HepG2 (cell line): ENCODE measurements around the gene RUNX2. TPM values are rescaled to one million over a fixed set of nuclear protein-coding genes. Genes with fewer than 3 reads are reported as not detected.

Experiments used
- ATAC-seq: fragments of 200-7000 bp; cut with Tn5 transposase; 3 replicates; pipeline ENCODE4 v1.9.1; 2020; ENCODE audit warnings: mild to moderate bottlenecking, moderate library complexity
- BruUV-seq: library from RNA; stranded (reverse); fragments of 400-500 nt; replicated peaks from 2 replicates; lab custom pipeline; 2021; lab: Mats Ljungman, UMichigan
- CTCF ChIA-PET: fragments of 300-600 bp; formaldehyde crosslinking; extraction: SDS; loops from one replicate; lab custom pipeline; 2021; ENCODE audit warnings: low total read pairs, inconsistent platforms, low intra/inter-chr PET ratio; lab: Yijun Ruan, JAX
- POLR2A ChIA-PET: fragments of 350-600 bp; sonication (Branson Sonifier 250); formaldehyde crosslinking; loops from one replicate; lab custom pipeline; 2020; ENCODE audit warnings: antibody characterized with exemption, inconsistent platforms; lab: Yijun Ruan, JAX
- DNase-seq: peaks from one replicate; pipeline ENCODE4 v3.0.0-alpha.2; 2015; ENCODE audit warnings: low spot score
- FAIRE-seq: peaks from 3 replicates; lab custom pipeline; 2011; peaks lifted over from hg19 to GRCh38; lab: Jason Lieb, UNC
- H2AFZ ChIP-seq: one replicate; pipeline ENCODE4 v1.6.1; 2011; ENCODE audit warnings: low read length, inconsistent platforms
- H3K27ac ChIP-seq: fragments of 300-600 bp; 3 replicates; pipeline ENCODE4 v1.8.0; 2011; ENCODE audit warnings: mixed run types, mild to moderate bottlenecking, mixed read lengths, low read length, inconsistent platforms; ENCODE audit not compliant: insufficient read depth; ENCODE audit errors: extremely low read length
- H3K27me3 ChIP-seq, 2 experiments: fragments of 200-600 bp in 1 of 2; 2 replicates in 1 of 2; 3 replicates in 1 of 2; pipeline versions ENCODE4 v1.6.0 to v1.8.0; 2011; ENCODE audit warnings: low read length in 2 of 2, mild to moderate bottlenecking in 2 of 2, moderate library complexity in 2 of 2, inconsistent platforms in 1 of 2; ENCODE audit not compliant: insufficient read depth in 2 of 2, control insufficient read depth in 1 of 2
- H3K36me3 ChIP-seq, 2 experiments: fragments of 200-600 bp in 1 of 2; replicated peaks in 1 of 2; 2 replicates in 1 of 2; 3 replicates in 1 of 2; pipeline versions ENCODE4 v1.5.1 to v1.8.0; 2011; ENCODE audit warnings: low read length in 2 of 2, inconsistent platforms in 1 of 2; ENCODE audit not compliant: insufficient read depth in 2 of 2, control insufficient read depth in 1 of 2
- H3K4me1 ChIP-seq: 2 replicates; pipeline ENCODE4 v1.5.1; 2012; ENCODE audit warnings: low read length, inconsistent platforms; ENCODE audit not compliant: insufficient read depth
- H3K4me2 ChIP-seq: 2 replicates; pipeline ENCODE4 v1.6.0; 2011; ENCODE audit warnings: low read depth, low read length, inconsistent platforms
- H3K4me3 ChIP-seq, 3 experiments: fragments of 200-600 bp in 1 of 3; sonication (generic), shearing (Covaris generic) in 1 of 3; replicated peaks in 1 of 3; 2 replicates each; pipeline ENCODE4 v1.5.1; 2011 to 2016; ENCODE audit warnings: low read length in 3 of 3, inconsistent platforms in 2 of 3, low read depth in 2 of 3, mild to moderate bottlenecking in 2 of 3, control low read depth in 1 of 3, mixed read lengths in 1 of 3; ENCODE audit not compliant: insufficient read depth in 1 of 3
- H3K79me2 ChIP-seq: one replicate; pipeline ENCODE4 v1.6.1; 2011; ENCODE audit warnings: low read length, inconsistent platforms; ENCODE audit not compliant: insufficient read depth
- H3K9ac ChIP-seq: 2 replicates; pipeline ENCODE4 v1.6.0; 2011; ENCODE audit warnings: mild to moderate bottlenecking, low read depth, low read length, inconsistent platforms; ENCODE audit not compliant: insufficient read depth
- H3K9me3 ChIP-seq: 2 replicates; pipeline ENCODE4 v1.5.1; 2012; ENCODE audit warnings: mild to moderate bottlenecking, low read length
- H4K20me1 ChIP-seq: 2 replicates; pipeline ENCODE4 v1.6.0; 2011; ENCODE audit warnings: inconsistent platforms, mild to moderate bottlenecking, low read length, moderate library complexity; ENCODE audit not compliant: insufficient read depth
- CREB1 ChIP-seq, 2 experiments: fragments of 450-650 bp in 1 of 2; IDR thresholded peaks; 2 replicates each; pipeline ENCODE4 v1.6.1; 2016 to 2017; ENCODE audit warnings: control low read depth in 1 of 2, mild to moderate bottlenecking in 1 of 2, missing compliant biosample characterization in 1 of 2, missing genetic modification characterization in 1 of 2
- ETV6 ChIP-seq: sonication (generic); formaldehyde crosslinking; conservative IDR thresholded peaks from 2 replicates; pipeline ENCODE4 v1.4.0; 2020; ENCODE audit warnings: missing genetic modification reagents
- GATAD1 ChIP-seq: IDR thresholded peaks from 2 replicates; pipeline ENCODE4 v1.6.1; 2016; ENCODE audit warnings: missing genetic modification reagents, missing compliant biosample characterization
- HNRNPLL ChIP-seq: fragments of 200-400 bp; formaldehyde crosslinking; IDR thresholded peaks from 2 replicates; pipeline ENCODE4 v1.6.1; 2017; ENCODE audit warnings: mild to moderate bottlenecking, low read depth, low read length; ENCODE audit not compliant: poor library complexity, severe bottlenecking
- JUND ChIP-seq: sonication (generic); formaldehyde crosslinking; IDR thresholded peaks from 2 replicates; pipeline ENCODE4 v1.8.0; 2022; ENCODE audit warnings: mild to moderate bottlenecking, missing genetic modification reagents
- KAT8 ChIP-seq: IDR thresholded peaks from 2 replicates; pipeline ENCODE4 v1.6.1; 2016; ENCODE audit warnings: missing genetic modification reagents, missing compliant biosample characterization
- NFIC ChIP-seq: IDR thresholded peaks from 2 replicates; pipeline ENCODE4 v1.6.1; 2012; ENCODE audit warnings: mild to moderate bottlenecking, low read length, inconsistent platforms
- RELA ChIP-seq: sonication (generic); formaldehyde crosslinking; IDR thresholded peaks from 2 replicates; pipeline ENCODE4 v1.4.0; 2020; ENCODE audit warnings: missing genetic modification reagents
- RFX5 ChIP-seq: IDR thresholded peaks from 2 replicates; pipeline ENCODE4 v1.6.1; 2011; ENCODE audit warnings: low read depth, low read length, improper control_type of control experiment
- SUZ12 ChIP-seq: fragments of 150-350 bp; IDR thresholded peaks from 2 replicates; pipeline ENCODE4 v1.6.1; 2014; ENCODE audit warnings: low read depth, low read length
- TBX3 ChIP-seq: fragments of 450-650 bp; IDR thresholded peaks from 2 replicates; pipeline ENCODE4 v1.6.1; 2017; ENCODE audit warnings: antibody characterized with exemption, mild to moderate bottlenecking, inconsistent platforms, borderline replicate concordance
- ZEB1 ChIP-seq: IDR thresholded peaks from 2 replicates; pipeline ENCODE4 v1.6.1; 2012; ENCODE audit warnings: mild to moderate bottlenecking, low read depth, inconsistent platforms; ENCODE audit not compliant: insufficient replicate concordance
- ZNF331 ChIP-seq: sonication (generic); formaldehyde crosslinking; IDR thresholded peaks from 2 replicates; pipeline ENCODE4 v1.4.0; 2020; ENCODE audit warnings: missing genetic modification reagents
- ZNF44 ChIP-seq: sonication (generic); formaldehyde crosslinking; IDR thresholded peaks from 2 replicates; pipeline ENCODE4 v1.5.1; 2020; ENCODE audit warnings: mild to moderate bottlenecking, missing genetic modification reagents
- ZNF460 ChIP-seq: sonication (generic); formaldehyde crosslinking; IDR thresholded peaks from 2 replicates; pipeline ENCODE4 v1.5.1; 2020; ENCODE audit warnings: missing genetic modification reagents, mild to moderate bottlenecking, borderline replicate concordance
- ZSCAN30 ChIP-seq: sonication (generic); formaldehyde crosslinking; IDR thresholded peaks from 2 replicates; pipeline ENCODE4 v1.5.0; 2020; ENCODE audit warnings: mild to moderate bottlenecking, missing genetic modification reagents
- WGBS: methylation state at CpG from one replicate; pipeline ENCODE4 v1.1.6; 2017; ENCODE audit warnings: low lambda C conversion rate; 5-methylcytosine and 5-hydroxymethylcytosine counted together
- in situ Hi-C: cut with HindIII; loops from 2 replicates; pipeline ENCODE4 v1.10.0; 2017; ENCODE audit warnings: low pct_unique_long_range_greater_than_20kb; ENCODE audit not compliant: extremely low pct_ligation_motif_present
- intact Hi-C: fragments of 100-400 bp; cut with micrococcal nuclease; formaldehyde crosslinking; loops from one replicate; pipeline ENCODE4 v1.10.0; 2022; ENCODE audit not compliant: unreplicated experiment
- polyA plus RNA-seq, 8 experiments: library from polyadenylated mRNA; depleted of rRNA in 3 of 8; stranded (reverse) in 7 of 8; unstranded in 1 of 8; fragments of >200 nt; fragmentation: Illumina TruSeq in 4 of 8; extraction: Trizol in 4 of 8; gene quantifications; 2 replicates each; pipeline versions ENCODE4 v1.2.1 to v1.2.3, GENCODE V29; 2011 to 2016; ENCODE audit warnings: low read depth in 4 of 8, missing spikeins in 1 of 8, mixed read lengths in 1 of 8; ENCODE audit not compliant: insufficient read depth in 1 of 8
- total RNA-seq, 5 experiments: library from RNA; depleted of rRNA; stranded (reverse); fragments of >200 nt; fragmentation: Illumina TruSeq; extraction: Trizol; gene quantifications; 2 replicates each; pipeline ENCODE4 v1.2.3, GENCODE V29; 2016; ENCODE audit warnings: low read depth in 1 of 5
- TF ChIP-seq, protein P1 (sequence below): IDR thresholded peaks from 2 replicates; pipeline ENCODE4 v1.6.1; 2016; ENCODE audit warnings: low read depth, borderline replicate concordance
- TF ChIP-seq, protein P2 (sequence below): IDR thresholded peaks from 2 replicates; pipeline ENCODE4 v1.6.1; 2016; ENCODE audit warnings: low read depth
- TF ChIP-seq, protein P3 (sequence below): sonication (generic); formaldehyde crosslinking; IDR thresholded peaks from 2 replicates; pipeline ENCODE4 v1.4.0; 2020; ENCODE audit warnings: mild to moderate bottlenecking, low read depth, missing genetic modification reagents

Gene RUNX2
- total and polyA plus RNA-seq, 2 of the 13 experiments (the other 11 are each of a cell fraction or from before 2014, with no cell fraction given) = not detected

DNA sequence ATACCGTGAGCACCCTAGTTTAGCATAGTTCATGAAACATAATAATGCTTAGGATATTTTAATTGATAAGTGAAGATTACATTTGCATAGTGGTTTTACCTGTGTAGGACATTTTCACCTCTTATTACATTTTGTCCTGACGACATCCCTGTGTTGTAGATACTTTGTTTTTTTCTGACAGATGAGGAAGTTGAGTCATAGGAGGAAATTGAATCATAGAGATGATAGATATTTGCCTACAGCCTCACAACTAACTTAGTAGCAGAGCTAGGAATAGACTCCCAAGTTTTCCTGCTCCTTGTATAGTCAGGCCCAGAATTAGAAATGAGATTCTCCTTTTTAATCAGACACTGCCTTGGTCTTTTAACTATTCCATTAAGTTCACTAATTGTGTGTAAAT is 150.1 kb downstream of the RUNX2 start (continued):
- TF ChIP-seq NFIC (no peak), ZNF44 (CRISPR knock-in tag) (no peak), HNRNPLL (no peak), GATAD1 (no peak), TBX3 (no peak)

DNA sequence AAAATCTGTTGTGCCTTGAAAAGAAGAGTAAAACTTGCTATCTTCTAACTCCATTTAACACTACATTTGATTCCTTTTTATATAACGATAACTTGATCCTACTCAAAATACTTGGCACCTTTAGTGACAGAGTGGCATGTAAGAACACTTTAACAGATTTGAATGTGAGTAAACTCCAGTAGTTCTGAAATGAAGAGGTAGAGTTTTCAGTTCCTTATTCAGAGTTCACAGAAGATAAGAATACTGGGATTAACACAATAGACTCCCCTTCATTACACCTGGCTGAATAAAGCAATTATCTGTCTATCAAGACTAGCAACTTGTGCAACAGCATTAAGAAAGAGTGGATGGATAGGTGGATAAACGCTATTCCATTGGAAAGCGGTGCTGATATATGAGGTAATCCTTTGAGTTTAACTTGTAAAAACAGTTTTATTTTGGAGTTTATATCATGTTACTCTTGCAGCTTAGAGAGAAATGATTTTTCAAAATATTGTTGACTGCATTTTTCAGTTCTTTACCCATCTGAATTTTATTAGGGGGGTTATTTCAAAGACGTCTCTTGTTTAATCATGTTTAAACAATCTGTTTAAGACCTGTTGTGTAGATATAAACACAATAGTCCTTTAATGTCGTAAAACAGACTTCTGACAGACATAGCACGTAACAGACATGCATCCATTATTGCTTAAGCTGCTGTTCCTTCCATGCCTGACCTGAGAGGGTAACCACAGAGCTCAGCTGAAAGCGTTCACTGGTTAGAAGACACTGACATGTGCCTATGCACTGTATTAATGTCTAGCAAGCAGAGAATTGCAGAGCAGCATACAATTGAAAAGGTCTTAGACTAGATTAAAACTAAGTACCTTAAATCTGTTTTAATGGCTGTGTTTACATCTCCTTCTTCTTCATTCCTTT is 152.0 kb downstream of the RUNX2 start:
- WGBS = 29% methylated on average over 7 of the region's 7 CpGs
- ChIA-PET CTCF (no interaction called here), POLR2A (no interaction called here)
- no peaks in the 10 kb centered on the region for H4K20me1 ChIP-seq
- no peaks in the 10 kb centered on the region for H3K9me3 ChIP-seq
- TF ChIP-seq, protein P1, sequence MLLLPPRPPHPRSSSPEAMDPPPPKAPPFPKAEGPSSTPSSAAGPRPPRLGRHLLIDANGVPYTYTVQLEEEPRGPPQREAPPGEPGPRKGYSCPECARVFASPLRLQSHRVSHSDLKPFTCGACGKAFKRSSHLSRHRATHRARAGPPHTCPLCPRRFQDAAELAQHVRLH (CRISPR knock-in tag) = no peak
- no peak for TF ChIP-seq ZSCAN30 (CRISPR knock-in tag)
- TF ChIP-seq, protein P2, sequence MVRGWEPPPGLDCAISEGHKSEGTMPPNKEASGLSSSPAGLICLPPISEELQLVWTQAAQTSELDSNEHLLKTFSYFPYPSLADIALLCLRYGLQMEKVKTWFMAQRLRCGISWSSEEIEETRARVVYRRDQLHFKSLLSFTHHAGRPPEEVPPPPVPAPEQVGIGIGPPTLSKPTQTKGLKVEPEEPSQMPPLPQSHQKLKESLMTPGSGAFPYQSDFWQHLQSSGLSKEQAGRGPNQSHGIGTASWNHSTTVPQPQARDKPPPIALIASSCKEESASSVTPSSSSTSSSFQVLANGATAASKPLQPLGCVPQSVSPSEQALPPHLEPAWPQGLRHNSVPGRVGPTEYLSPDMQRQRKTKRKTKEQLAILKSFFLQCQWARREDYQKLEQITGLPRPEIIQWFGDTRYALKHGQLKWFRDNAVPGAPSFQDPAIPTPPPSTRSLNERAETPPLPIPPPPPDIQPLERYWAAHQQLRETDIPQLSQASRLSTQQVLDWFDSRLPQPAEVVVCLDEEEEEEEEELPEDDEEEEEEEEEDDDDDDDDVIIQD (CRISPR knock-in tag) = no peak
- TF ChIP-seq ZEB1 = no peak
- no peak for TF ChIP-seq SUZ12
- no peak for TF ChIP-seq KAT8 (CRISPR knock-in tag)
- no peak for TF ChIP-seq ZNF460 (CRISPR knock-in tag)
- no peak for TF ChIP-seq RFX5
- no peak for TF ChIP-seq RELA
- TF ChIP-seq, protein P3, sequence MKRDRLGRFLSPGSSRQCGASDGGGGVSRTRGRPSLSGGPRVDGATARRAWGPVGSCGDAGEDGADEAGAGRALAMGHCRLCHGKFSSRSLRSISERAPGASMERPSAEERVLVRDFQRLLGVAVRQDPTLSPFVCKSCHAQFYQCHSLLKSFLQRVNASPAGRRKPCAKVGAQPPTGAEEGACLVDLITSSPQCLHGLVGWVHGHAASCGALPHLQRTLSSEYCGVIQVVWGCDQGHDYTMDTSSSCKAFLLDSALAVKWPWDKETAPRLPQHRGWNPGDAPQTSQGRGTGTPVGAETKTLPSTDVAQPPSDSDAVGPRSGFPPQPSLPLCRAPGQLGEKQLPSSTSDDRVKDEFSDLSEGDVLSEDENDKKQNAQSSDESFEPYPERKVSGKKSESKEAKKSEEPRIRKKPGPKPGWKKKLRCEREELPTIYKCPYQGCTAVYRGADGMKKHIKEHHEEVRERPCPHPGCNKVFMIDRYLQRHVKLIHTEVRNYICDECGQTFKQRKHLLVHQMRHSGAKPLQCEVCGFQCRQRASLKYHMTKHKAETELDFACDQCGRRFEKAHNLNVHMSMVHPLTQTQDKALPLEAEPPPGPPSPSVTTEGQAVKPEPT (CRISPR knock-in tag) = no peak
- no peak for TF ChIP-seq ETV6 (CRISPR knock-in tag)
- TF ChIP-seq CREB1 (IDR thresholded peaks at IDR 0.05) = no peak
- no peak for TF ChIP-seq CREB1 (CRISPR knock-in tag; IDR thresholded peaks at IDR 0.05)
- no peak for TF ChIP-seq ZNF331
- TF ChIP-seq JUND = no peak
- H3K4me1 ChIP-seq = no peaks in the 10 kb centered on the region
- intact Hi-C loops (no loop called here), in situ Hi-C loops (no loop called here)
- no TSS peak for BruUV-seq
- H3K27ac ChIP-seq = no peak overlapping the region
- H3K4me2 ChIP-seq = no peak overlapping the region
- ATAC-seq (no peak), FAIRE-seq (no peak), DNase-seq (no peak)
- H3K27me3 ChIP-seq = peaks cover 0 to 4% of the 10 kb centered on the region in 2 experiments; a peak in 2 of 5 replicates
- H2AFZ ChIP-seq = no peak overlapping the region
- H3K9ac ChIP-seq = no peak overlapping the region
- H3K4me3 ChIP-seq = no peak overlapping the region
- H3K36me3 ChIP-seq = no peaks in the 10 kb centered on the region
- no peaks in the 10 kb centered on the region for H3K79me2 ChIP-seq
